GM21717 (cell line): ENCODE results near the gene TSKS.

Source experiments
- ATAC-seq: cut with Tn5 transposase; IDR thresholded peaks from one replicate; pipeline ENCODE4 v1.9.1; 2021; ENCODE audit warnings: mild to moderate bottlenecking, moderate library complexity; ENCODE audit not compliant: unreplicated experiment

The TSKS gene

DNA sequence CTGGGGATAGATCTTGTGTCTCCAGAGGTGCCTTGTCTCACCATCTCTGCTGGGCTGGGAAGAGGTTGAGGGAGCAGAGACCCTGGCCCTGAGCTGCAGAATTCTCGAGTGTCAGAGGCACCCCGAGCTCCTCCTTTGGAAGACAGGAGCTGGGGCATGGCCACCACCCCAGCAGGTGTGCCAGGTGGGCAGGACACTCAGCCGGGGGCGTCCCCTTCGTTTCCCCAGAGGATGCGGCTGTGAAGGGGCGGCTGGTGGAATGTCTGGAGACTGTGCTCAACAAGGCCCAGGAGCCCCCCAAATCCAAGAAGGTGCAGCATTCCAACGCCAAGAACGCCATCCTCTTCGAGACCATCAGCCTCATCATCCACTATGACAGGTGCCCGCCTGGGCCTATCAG, 35.5 kb upstream of the TSKS start:
- ATAC-seq = no peak

DNA sequence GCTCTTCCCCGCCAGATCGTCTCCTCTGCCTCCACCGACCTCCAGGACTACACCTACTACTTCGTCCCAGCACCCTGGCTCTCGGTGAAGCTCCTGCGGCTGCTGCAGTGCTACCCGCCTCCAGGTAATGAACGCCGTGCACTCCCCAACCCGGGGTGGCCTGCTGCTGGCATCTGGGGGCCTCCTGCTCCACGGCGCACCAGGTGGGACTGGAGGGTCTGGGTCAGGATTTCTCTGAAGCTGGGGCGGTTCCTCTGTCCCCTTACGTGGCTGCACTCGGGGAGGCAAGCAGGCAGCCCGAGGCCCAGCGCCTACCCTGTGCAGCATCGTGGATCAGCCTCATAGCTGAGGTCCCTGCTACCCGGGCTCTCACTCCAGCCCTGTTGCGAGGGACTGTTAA, 32.5 kb upstream of the TSKS start:
- ATAC-seq = no peak

DNA sequence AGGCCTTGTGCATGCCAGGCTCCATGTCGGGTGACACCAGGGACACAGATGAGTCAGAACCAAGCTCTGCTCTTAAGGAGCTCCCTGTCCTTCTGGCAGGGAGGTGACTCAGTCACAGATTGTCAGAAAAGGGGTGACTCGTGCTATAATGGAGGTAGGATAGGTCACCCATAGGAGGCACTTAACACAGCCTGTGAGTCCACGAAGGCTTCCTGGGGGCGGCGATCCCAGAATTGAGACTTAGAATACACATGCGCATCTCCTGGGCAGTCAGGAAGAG, 30.4 kb upstream of the TSKS start:
- ATAC-seq = no peak

DNA sequence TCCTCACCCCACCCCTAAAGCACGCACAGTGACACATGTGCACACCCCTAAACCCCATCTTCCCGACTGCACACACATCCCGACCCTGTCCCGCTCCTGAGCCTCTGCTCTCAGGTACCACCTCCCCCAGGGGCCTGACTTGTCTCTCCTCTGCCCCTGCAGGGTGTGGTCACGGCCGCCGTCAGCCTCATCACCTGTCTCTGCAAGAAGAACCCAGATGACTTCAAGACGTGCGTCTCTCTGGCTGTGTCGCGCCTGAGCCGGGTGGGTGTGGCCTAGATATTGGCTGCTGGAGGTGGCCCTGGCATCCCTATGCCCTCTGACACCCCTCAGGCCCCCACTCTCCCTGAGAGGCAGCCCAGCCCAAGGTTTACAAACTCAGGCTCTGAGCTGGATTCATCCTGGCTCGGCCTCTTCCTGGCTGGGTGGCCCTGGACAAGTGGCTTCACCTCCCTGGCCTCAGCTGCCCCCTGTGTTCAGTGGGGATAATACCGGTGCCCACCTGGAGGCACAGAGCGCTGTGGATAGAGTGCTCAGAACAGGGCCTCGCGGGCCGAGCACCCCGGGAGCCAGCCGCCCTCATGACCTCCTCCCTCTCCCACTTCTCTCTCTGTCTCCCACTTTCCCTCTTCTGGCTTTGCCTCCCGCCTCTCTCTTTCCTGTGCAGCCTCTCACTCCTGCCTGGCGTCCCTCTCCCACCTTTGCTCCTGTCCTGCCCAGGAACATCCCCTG, 29.9 kb upstream of the TSKS start:
- no peak for ATAC-seq

DNA sequence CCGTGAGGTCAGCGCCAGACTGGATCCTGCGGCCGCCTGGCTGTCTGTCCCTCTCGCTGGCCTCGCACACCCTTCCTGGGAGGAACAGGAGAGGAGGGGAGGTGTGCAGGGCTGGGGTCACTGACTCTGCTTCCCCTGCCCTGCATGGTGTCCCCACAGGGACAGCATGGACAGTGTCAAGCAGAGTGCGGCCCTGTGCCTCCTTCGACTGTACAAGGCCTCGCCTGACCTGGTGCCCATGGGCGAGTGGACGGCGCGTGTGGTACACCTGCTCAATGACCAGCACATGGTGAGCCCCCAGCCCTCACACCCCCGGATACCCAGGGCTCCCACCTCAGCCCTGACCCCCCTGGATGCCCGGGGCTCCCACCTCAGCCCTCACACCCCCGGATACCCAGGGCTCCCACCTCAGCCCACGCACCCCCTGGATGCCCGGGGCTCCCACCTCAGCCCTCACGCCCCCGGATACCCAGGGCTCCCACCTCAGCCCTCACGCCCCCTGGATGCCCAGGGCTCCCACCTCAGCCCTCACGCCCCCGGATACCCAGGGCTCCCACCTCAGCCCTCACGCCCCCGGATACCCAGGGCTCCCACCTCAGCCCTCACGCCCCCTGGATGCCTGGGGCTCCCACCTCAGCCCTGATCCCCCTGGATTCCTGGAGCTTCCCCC, 28.8 kb upstream of the TSKS start:
- ATAC-seq = no peak

DNA sequence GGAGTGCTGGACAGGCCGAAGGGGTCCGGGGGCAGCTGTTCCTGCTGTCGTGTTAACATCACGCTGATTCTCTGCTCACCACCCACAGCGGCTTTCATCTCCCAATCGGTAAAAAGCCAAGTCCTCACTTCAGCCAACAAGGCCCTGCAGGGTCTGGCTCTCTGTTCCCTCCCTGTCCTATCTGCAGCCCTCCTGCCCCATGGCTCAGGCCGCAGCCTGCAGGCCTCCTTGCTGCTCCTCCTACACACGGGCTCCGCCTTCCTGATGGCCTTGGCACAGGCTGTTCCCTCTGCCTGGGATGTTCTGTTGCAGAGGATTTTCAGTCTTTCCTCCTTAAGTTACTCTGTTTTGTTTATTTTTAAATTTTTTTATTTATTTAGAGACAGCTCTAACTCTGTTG, 27.8 kb upstream of the TSKS start:
- ATAC-seq = no peak

DNA sequence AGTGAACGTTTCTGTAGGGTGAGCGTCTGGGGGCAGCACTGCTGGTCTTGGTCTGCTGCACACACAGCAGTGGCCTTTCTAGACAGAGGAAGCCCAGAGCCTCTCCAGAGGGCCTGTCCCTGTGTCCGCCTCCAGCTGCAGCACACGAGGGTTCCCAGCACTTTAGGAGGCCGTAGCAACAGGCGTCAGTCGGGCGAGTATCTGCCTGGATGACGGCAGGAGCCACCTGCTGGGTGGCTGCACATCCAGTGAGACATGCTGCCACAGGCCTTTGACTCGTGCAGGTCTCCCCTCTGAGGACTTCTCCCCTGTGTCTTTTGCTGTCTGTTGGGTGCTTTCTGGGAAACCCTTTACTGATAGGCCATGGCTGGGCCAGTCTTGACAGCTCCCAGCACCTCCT, 25.8 kb upstream of the TSKS start:
- ATAC-seq = no peak

DNA sequence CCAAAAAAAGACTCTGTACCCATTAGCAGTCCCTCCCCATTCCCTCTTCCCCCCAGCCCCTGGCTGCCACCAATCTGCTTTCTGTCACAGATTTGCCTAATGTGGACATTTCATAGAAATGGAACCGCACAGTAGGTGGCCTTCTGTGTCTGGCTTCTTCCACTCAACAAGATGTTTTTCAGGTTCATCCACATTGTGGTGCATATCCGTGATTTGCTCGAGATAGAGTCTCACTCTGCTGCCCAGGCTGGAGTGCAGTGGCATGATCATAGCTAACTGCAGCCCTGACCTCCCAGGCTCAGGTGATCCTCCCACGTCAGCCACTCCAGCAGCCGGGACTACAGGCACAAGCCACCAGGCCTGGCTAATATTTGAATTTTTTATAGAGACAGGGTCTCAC, 24.6 kb upstream of the TSKS start:
- no peak for ATAC-seq

DNA sequence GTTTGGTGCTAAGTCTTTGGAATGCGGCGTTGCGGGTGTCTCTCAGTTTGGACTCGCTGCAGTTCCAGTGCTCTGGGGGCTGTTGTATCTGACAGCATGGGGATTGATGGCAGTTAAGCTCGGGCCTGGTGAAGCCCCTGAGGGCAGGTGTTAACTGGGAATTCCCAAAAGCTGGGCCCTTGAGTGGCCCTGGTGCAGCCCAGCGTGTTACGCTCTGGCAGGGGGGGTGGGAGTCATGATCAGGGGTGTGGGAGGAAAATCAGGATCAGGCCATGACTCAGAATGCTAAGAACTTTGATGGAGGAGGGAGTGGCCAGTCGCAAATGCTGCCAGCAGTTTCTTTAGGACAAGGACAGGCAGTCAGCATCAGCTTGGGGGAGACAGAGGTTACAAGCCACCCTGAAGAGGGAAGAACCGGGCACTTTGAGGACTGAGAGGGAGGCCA, 23.3 kb upstream of the TSKS start:
- ATAC-seq = no peak

DNA sequence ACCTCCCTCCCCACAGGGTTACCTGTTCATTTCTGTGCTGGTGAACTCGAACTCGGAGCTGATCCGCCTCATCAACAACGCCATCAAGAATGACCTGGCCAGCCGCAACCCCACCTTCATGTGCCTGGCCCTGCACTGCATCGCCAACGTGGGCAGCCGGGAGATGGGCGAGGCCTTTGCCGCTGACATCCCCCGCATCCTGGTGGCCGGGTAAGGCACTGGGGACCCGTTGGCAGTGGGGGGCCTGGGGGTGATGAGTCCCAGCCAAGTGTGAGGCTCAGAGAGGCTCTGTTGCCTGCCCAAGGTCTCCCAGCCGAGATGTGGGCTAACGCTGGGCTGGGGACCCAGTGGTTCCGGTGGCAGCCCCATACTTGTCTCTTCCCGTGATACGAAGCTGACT, 19.4 kb upstream of the TSKS start:
- no peak for ATAC-seq

DNA sequence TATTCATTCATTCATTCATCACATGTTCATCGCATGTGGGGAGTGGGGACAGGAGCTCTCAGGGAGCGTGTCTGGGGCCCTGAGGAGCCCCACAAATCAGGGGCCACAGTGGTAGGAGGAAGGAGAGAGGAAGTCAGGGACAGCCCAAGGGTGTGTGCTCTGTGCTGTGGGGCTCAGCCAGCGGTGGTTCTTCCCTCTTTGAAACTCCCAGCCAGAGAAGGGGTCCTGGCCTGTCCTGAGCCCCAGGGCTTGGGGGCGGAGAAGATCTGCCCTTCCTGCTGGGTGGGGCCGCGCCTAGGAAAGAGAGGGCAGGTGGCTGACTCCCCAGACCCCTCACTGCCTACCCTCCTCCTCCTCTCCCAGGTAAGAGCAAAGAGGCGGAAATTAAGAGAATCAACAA, 18.3 kb upstream of the TSKS start:
- no peak for ATAC-seq

DNA sequence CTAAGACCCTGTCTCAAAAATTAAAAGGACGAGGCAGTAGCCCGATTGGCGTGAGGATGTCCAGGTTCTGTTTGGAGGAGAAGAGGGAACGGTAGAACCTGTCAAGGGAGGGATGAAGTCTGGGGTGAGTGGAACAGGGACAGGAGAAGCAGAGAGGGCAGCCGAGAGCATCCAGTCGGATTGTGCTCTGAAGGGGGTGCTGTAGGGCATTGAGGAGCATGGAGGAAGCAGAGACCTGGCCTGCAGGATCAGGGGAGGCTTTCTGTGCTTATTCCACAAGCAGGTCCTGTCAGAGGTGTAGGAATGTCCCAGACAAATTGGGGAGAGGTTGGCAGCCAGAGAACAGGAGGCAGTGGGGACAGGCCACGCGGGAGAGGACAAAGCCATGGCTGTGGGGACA, 17.8 kb upstream of the TSKS start:
- no peak for ATAC-seq

DNA sequence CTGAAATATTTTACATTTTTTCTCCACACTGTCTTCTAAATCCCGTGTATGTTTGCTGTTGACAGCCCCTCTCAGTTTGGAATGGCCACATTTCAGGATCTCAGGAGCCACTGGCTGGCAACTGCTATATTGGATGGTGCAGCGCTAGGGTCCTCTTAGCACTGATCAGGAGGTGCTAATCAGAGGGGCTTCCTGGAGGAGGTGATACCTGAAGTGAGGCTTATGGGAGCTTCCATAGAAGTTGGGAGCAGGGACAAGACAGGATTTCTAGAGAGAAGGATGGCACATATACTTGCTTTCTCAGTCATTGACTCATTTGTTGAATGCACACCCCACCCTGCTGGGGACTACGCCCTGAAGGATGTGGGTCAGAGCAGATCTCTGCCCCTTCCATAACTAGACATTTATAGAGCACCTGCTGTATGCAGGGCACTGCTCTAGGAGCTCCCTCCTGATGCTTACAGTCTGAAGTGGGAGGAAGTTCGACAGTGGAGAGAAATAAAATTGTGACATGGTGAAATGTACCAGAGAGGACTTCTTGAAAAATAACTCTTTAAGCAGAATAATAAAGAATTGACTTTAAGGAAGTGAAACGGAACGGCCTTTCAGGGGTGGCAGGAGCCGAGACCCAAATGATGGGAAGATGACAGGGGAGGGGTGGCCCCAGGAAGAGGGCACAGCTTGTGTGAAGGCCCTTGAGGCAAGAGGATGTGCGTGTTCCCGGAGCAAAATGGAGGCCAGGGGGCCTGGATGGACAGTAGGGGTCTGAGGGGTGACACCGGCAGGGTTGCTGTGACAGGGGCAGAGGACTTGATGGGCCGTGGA, 16.8 kb upstream of the TSKS start:
- no peak for ATAC-seq

DNA sequence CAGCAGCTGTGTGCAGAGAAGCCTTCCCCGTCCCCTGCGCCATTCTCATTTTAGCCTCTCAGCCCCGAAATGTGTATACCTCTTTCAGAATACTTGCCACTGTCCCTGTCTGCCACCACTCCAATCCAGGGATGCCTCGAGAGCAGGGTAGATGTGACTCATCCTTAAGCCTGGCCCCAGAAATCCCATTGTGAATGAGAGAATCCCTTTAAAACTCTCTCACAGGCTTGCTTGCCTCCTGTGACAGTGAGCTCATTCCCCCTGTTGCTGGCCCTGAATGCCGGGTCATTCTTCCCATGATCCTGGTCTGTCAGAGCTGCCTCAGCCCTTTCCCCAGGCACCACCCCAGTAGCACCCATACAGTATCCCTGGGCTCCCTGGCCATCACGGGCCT, 13.3 kb upstream of the TSKS start:
- ATAC-seq = no peak

DNA sequence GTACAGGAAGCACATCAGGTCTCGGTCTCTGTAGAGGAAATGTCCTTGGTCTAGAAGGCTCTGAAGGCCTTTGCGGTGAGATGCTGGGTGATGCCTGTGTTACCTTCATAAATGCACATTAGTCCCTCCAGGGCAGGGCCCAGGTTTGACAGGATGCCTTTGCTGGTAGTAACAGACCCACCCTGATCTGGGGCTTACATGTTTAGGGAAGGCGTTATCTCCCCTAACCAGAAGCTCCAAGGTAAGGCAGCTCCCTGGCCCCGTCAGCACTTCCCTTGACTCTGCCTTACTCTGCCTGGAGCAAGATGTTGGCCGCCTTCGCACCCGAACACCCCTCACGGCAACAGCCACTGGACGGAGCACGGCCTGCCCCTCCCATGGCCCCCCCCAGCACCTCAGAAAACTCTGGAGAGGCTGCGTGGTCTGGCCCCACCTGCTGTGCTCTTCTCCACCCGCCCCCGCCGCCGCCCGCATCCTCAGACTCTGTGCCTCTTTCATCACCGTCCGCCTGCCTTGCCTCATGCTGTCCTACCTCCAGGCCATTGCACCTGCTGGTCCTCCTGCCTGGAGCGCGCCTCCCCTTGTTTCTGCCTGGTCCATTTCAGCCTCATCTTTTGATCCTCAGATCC, 12.8 kb upstream of the TSKS start:
- ATAC-seq = no peak

DNA sequence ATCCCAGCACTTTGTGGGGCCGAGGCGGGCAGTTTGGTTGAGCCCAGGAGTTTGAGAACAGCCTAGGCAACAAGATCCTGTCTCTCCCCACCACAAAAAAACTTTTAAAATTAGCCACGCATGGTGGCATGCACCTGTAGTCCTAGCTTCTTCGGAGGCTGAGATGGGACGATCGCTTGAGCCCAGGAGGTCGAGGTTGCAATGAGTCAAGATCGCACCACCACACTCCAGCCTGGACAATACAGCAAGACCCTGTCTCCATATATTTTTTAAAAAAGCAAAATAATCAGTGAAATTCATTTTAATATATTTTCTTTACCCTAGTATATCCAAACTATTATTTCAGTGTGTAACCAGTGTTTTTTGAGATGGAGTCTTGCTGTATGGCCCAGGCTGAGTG, 11.9 kb upstream of the TSKS start:
- no peak for ATAC-seq

DNA sequence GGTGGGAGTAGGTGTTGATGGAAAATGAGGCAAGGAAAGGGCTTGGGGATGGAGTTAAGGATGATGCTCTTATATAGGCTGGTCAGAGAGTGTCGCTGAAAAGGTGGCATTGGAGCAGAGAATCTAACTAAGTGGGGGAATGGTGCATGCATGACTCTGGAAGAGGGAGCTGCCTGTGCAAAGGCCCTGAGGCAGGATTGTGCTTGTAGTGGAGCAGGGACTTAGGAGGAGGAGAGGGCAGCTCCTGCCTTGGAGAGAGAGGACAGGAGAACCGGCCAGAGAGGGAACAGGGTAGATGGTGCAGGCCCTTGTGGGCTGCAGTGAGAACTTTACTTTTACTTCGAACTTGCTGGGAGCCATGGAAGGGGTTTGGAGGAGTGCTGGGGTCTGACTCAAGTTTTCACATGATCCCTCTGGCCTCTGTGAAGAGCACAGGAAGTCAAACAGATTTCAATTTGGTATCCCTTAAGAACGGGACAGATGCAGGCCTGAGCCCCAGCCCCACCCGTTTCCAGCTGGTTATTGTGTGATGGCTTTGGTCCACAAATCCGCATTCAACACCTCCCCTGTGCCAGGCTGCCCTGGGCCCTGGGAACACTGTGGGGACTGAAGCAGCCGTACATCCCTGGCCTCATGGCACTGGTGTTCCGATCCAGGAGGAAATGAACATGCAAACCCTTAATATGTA, 10.7 kb upstream of the TSKS start:
- no peak for ATAC-seq

DNA sequence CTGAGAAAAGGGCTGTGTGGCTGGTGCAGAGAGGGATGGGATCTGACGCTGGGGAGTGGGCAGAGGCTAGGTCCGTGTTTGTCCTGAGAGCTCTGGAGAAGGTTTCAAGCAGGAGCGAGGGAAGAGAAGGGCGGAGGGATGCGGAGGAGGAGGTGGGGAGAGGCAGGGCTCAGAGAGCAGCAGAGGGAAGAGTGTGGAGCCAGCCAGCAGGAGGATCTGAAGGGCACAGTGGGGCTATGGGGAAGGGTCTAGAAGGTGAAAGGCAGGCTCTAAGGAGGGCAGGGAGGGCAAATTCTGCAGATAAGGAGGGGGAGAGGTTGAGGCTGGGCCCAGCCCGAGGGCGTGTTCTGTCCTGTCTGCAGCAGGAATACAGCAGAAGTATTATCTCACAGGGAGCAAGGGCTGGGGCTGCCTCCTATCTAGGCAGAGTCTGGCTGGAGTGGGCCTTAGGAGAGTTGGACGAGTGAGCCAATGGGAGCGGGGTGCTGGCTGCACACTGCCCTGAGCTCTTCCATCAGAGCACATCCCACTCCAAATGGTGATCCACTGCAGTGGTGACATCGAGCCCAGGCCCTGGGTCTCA, 9.8 kb upstream of the TSKS start:
- no peak for ATAC-seq

DNA sequence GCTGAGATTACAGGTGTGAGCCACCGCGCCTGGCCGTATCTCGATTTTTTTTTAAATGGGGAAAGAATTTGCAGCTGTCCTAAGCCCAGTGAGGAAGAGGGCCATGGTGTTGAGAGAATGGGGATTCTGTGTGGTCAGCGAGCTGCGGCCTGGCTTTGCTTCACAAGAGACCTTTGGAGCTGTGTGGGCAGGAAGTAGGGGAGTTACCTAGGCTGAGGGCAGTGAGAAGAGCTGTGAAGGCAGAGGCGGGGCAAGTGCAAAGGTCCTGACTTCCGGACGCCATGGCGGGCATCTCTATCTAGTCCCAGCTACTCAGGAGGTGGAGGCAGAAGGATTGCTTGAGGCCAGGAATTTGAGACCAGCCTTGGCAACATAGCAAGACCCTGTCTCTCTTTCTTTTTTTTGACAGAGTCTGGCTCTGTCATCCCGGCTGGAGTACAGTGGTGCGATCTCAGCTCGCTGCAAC, 8.6 kb upstream of the TSKS start:
- ATAC-seq = no peak

DNA sequence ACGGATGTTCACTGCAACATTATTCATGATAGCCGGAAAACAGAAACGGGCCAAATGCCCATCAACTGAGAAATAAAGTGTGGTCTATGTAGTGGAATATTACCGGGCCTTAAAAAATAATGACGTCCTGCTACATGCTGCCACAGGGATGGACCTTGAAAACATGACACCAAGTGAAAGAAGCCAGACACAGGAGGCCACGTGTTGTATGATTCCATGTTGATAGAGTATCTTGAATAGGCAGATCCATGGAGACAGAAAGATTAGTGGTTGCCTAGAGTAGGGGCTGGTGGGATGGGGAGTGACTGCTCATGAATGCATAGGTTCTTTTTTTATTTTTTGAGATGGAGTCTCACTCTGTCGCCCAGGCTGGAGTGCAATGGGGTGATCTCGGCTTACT, 7.4 kb upstream of the TSKS start:
- no peak for ATAC-seq
